Large intestine (tissue), 3 donors: Measurements from ENCODE around the gene SORCS3. TPM values are rescaled to one million over a fixed set of nuclear protein-coding genes. Genes with fewer than 3 reads are reported as not detected.

Source experiments
- DNase-seq, 2 donors: peaks; one replicate each; pipeline versions ENCODE4 v3.0.0 to v3.0.0-alpha.2; 2013
- H3K27ac ChIP-seq: one replicate; pipeline ENCODE4 v1.5.1; 2013; ENCODE audit warnings: low read length
- H3K27me3 ChIP-seq: 2 replicates; pipeline ENCODE4 v1.6.1; 2013; ENCODE audit warnings: low read length; ENCODE audit not compliant: control insufficient read depth, insufficient read depth
- H3K36me3 ChIP-seq: 2 replicates; pipeline ENCODE4 v1.6.1; 2013; ENCODE audit warnings: low read length; ENCODE audit not compliant: control insufficient read depth, insufficient read depth
- H3K4me1 ChIP-seq: one replicate; pipeline ENCODE4 v1.6.1; 2013; ENCODE audit warnings: low read length; ENCODE audit not compliant: control insufficient read depth, insufficient read depth
- H3K4me3 ChIP-seq: one replicate; pipeline ENCODE4 v1.5.1; 2013; ENCODE audit warnings: low read length
- H3K9me3 ChIP-seq: one replicate; pipeline ENCODE4 v1.6.1; 2013; ENCODE audit warnings: mild to moderate bottlenecking, low read depth, low read length, moderate library complexity; ENCODE audit not compliant: control insufficient read depth
- WGBS: methylation state at CpG from one replicate; pipeline ENCODE4 v1.1.5; 2013; ENCODE audit warnings: low lambda C conversion rate; ENCODE audit not compliant: insufficient coverage; 5-methylcytosine and 5-hydroxymethylcytosine counted together
- polyA plus RNA-seq: library from polyadenylated mRNA; unstranded; fragments of 120-200 nt; gene quantifications from one replicate; pipeline ENCODE4 v1.2.1, GENCODE V29; 2013

SORCS3 gene
- polyA plus RNA-seq, 1 donor = 1.7 TPM

GRCh38 chr10:104646146-104646545 is 5.1 kb downstream of the SORCS3 start:
- no peak for DNase-seq
- no CpG with 5 or more reads among the region's 1 CpG for WGBS
- no peaks in the 10 kb centered on the region for H3K4me1 ChIP-seq
- no peak overlapping the region for H3K27ac ChIP-seq
- H3K27me3 ChIP-seq = peaks cover 53% of the 10 kb centered on the region
- no peaks in the 10 kb centered on the region for H3K9me3 ChIP-seq
- no peak overlapping the region for H3K4me3 ChIP-seq
- no peaks in the 10 kb centered on the region for H3K36me3 ChIP-seq

- no peak overlapping the region for H3K27ac ChIP-seq
- H3K27me3 ChIP-seq = peaks cover 33% of the 10 kb centered on the region
- no peak for DNase-seq
- H3K4me3 ChIP-seq = no peak overlapping the region
- H3K9me3 ChIP-seq = no peaks in the 10 kb centered on the region
- H3K4me1 ChIP-seq = no peaks in the 10 kb centered on the region
- H3K36me3 ChIP-seq = no peaks in the 10 kb centered on the region
- no CpG with 5 or more reads among the region's 3 CpGs for WGBS
These were observed 7.3 kb downstream of the SORCS3 start for GRCh38 chr10:104648421-104648820.

DNA sequence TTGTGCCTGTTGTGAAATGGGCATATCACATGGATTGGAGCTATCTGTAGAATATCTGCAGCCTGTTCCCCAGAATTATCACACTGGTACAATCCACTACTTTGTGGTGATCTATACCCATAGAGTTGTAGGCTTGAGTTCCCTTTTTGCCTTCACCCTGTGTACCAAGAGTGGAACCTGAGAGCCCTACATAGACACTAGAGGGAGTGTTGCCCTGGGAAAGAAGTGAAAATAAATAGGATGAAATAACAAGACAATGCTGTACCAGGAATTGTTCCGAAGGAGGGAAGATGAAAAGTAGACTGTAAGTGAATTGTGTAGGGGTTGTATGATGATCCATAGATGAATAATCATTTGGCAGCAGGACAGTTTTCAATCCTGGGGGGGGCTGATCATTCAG is 9.0 kb downstream of the SORCS3 start:
- H3K27me3 ChIP-seq = peaks cover 19% of the 10 kb centered on the region
- H3K9me3 ChIP-seq = no peaks in the 10 kb centered on the region
- H3K4me1 ChIP-seq = no peaks in the 10 kb centered on the region
- WGBS = 40% methylated on average over 1 of the region's 1 CpG
- H3K4me3 ChIP-seq = no peak overlapping the region
- DNase-seq = no peak
- H3K27ac ChIP-seq = no peak overlapping the region
- no peaks in the 10 kb centered on the region for H3K36me3 ChIP-seq

GRCh38 chr10:104650635-104651331 is 9.7 kb downstream of the SORCS3 start:
- WGBS = 56% methylated on average over 2 of the region's 3 CpGs
- no peaks in the 10 kb centered on the region for H3K4me1 ChIP-seq
- peaks cover 15% of the 10 kb centered on the region for H3K27me3 ChIP-seq
- H3K36me3 ChIP-seq = no peaks in the 10 kb centered on the region
- H3K27ac ChIP-seq = no peak overlapping the region
- no peak for DNase-seq
- no peaks in the 10 kb centered on the region for H3K9me3 ChIP-seq
- H3K4me3 ChIP-seq = no peak overlapping the region

DNA sequence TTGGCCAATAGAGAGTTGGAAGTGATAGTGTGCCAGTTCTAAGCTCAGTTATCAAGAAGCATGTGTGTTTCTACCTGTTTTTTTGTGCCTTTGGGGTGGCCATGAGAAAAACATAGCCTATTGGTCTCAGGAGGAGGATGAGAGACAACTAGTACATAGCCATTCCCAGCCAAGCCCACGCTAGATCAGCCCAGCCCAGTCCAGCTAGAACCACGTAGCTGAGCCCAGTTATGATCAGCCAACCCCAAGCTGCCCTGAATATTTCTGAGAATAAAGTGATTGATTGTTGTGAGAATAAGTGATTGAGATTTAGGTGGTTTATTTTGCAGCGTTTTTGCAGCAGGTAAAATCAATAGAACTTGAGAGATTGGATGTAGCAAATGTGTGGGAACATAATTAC is 15.9 kb downstream of the SORCS3 start:
- DNase-seq = no peak
- no peak overlapping the region for H3K4me3 ChIP-seq
- no peaks in the 10 kb centered on the region for H3K9me3 ChIP-seq
- H3K27ac ChIP-seq = no peak overlapping the region
- H3K36me3 ChIP-seq = no peaks in the 10 kb centered on the region
- H3K27me3 ChIP-seq = no peaks in the 10 kb centered on the region
- 83% methylated on average over 1 of the region's 3 CpGs for WGBS
- no peaks in the 10 kb centered on the region for H3K4me1 ChIP-seq

- H3K36me3 ChIP-seq = no peaks in the 10 kb centered on the region
- no peaks in the 10 kb centered on the region for H3K27me3 ChIP-seq
- DNase-seq = no peak
- no peaks in the 10 kb centered on the region for H3K4me1 ChIP-seq
- H3K4me3 ChIP-seq = no peak overlapping the region
- no CpG with 5 or more reads among the region's 3 CpGs for WGBS
- no peaks in the 10 kb centered on the region for H3K9me3 ChIP-seq
- no peak overlapping the region for H3K27ac ChIP-seq
These were observed 16.4 kb downstream of the SORCS3 start for GRCh38 chr10:104657457-104657856.

GRCh38 chr10:104658067-104658466 is 17.0 kb downstream of the SORCS3 start:
- no peaks in the 10 kb centered on the region for H3K4me1 ChIP-seq
- no peak overlapping the region for H3K27ac ChIP-seq
- no peaks in the 10 kb centered on the region for H3K36me3 ChIP-seq
- no peak overlapping the region for H3K4me3 ChIP-seq
- DNase-seq = no peak
- WGBS = 60% methylated on average over 1 of the region's 1 CpG
- no peaks in the 10 kb centered on the region for H3K9me3 ChIP-seq
- H3K27me3 ChIP-seq = no peaks in the 10 kb centered on the region

GRCh38 chr10:104659809-104660208 is 18.7 kb downstream of the SORCS3 start:
- Histone ChIP-seq H3K4me1 (no peaks in the 10 kb centered on the region), H3K9me3 (no peaks in the 10 kb centered on the region), H3K36me3 (no peaks in the 10 kb centered on the region), H3K27ac (no peak overlapping the region), H3K27me3 (no peaks in the 10 kb centered on the region), H3K4me3 (no peak overlapping the region)
- no peak for DNase-seq
- WGBS = 14% methylated on average over 1 of the region's 4 CpGs

DNA sequence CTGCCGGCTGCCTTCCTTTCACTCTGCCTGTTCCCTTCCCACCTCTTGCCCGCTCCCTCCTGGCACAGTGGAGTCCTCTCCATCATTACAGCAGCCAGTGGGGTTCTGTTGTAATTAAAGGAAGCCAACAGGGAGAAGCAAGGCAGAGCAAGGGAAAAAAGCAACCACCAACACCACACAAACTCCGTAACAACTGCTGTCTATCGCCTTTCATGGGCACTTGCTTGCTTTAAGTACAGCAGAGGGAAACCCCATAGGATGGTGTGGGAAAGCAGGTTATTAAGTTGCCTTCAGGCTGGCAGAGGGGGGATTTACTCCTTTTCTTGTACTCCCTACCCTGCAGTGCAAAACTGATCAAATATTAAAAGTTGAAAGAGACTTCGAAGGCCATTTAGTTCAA is 22.0 kb downstream of the SORCS3 start:
- Histone ChIP-seq H3K27me3 (no peaks in the 10 kb centered on the region), H3K9me3 (no peaks in the 10 kb centered on the region), H3K4me3 (no peak overlapping the region), H3K36me3 (no peaks in the 10 kb centered on the region), H3K27ac (no peak overlapping the region), H3K4me1 (no peaks in the 10 kb centered on the region)
- DNase-seq = no peak
- WGBS = no CpG with 5 or more reads among the region's 5 CpGs

DNA sequence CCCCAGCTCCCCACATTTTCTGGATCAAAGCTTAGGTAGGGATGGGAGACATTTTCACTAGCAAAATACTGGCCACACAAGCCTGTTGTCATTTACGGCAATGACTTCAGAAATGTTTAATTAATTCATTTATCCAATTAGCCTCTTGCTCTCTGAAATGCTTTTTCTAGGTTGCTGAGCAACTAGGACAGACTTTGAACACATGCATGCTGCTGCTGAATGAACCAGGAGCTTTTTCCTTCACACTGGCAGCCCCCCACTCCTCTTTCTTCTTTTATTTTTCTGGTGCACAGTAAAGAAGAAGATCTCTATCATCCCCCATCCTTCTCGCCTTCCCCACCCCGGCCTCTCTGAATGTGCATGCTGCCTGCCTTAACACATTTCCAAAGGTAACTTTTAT is 22.5 kb downstream of the SORCS3 start:
- no peak overlapping the region for H3K4me3 ChIP-seq
- no CpG with 5 or more reads among the region's 3 CpGs for WGBS
- H3K4me1 ChIP-seq = no peaks in the 10 kb centered on the region

DNA sequence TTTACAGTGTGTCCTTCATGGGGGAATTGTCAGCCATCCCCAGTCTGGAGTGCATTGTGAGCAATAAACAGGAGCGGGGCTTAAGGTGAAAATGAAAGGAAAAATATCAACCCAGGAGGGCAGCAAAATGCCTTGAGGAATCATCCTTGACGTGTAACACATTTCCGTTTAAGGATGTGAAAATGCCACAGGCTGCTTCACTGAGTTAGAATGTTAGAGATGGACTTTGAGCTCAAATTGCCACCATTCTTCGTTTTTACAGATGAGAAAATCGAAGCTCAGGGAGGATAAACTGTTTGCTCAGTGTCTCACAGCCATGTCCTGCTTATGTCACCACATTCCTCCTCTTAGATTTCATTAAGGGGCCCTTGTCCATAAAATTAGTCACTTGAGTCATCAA is 23.1 kb downstream of the SORCS3 start:
- Histone ChIP-seq H3K36me3 (no peaks in the 10 kb centered on the region), H3K9me3 (no peaks in the 10 kb centered on the region), H3K27ac (no peak overlapping the region), H3K27me3 (no peaks in the 10 kb centered on the region), H3K4me1 (no peaks in the 10 kb centered on the region), H3K4me3 (no peak overlapping the region)
- DNase-seq = no peak
- WGBS = 13% methylated on average over 2 of the region's 5 CpGs

More for the DNA sequence above, 22.5 kb downstream of the SORCS3 start:
- Histone ChIP-seq H3K9me3 (no peaks in the 10 kb centered on the region), H3K36me3 (no peaks in the 10 kb centered on the region), H3K27ac (no peak overlapping the region), H3K27me3 (no peaks in the 10 kb centered on the region)
- DNase-seq = no peak
